Type B pancreatic cell (in vitro differentiated cells): ENCODE results near the gene PRPF6. TPM values are rescaled to one million over a fixed set of nuclear protein-coding genes. Genes with fewer than 3 reads are reported as not detected.

Source experiments
- DNase-seq: peaks from one replicate; pipeline ENCODE4 v3.0.0; 2021; ENCODE audit warnings: mixed read lengths; ENCODE audit not compliant: unreplicated experiment; ENCODE audit errors: extremely low spot score
- H3K27ac Mint-ChIP-seq: 2 replicates; pipeline ENCODE4 v1.8.0; 2021; ENCODE audit warnings: mild to moderate bottlenecking, mixed read lengths
- H3K27me3 Mint-ChIP-seq: 2 replicates; pipeline ENCODE4 v1.8.0; 2021; ENCODE audit warnings: mixed read lengths
- H3K36me3 Mint-ChIP-seq: 2 replicates; pipeline ENCODE4 v1.8.0; 2021; ENCODE audit warnings: mixed read lengths
- H3K4me1 Mint-ChIP-seq: one replicate; pipeline ENCODE4 v1.8.0; 2021; ENCODE audit warnings: mixed read lengths; ENCODE audit not compliant: unreplicated experiment
- H3K4me3 Mint-ChIP-seq: 2 replicates; pipeline ENCODE4 v1.8.0; 2021; ENCODE audit warnings: mild to moderate bottlenecking, mixed read lengths
- H3K9me3 Mint-ChIP-seq: 2 replicates; pipeline ENCODE4 v1.8.0; 2021; ENCODE audit warnings: mixed read lengths
- CTCF ChIP-seq: fragments of 200-600 bp; sonication (generic); conservative IDR thresholded peaks from 2 replicates; pipeline ENCODE4 v1.5.0; 2021; ENCODE audit warnings: antibody characterized with exemption, mild to moderate bottlenecking
- total RNA-seq: library from RNA; stranded (reverse); gene quantifications from 2 replicates; pipeline ENCODE4 v1.2.1, GENCODE V29; 2021; ENCODE audit warnings: low replicate concordance

Gene PRPF6
- total RNA-seq, 1 donor from 2014 or later: 67.9 TPM

- Mint-ChIP-seq H3K27me3 (peaks cover 4% of the 10 kb centered on the region), H3K4me3 (no peak overlapping the region), H3K9me3 (no peaks in the 10 kb centered on the region), H3K4me1 (peaks cover 18% of the 10 kb centered on the region), H3K27ac (peak overlapping the region; percentile 34), H3K36me3 (no peaks in the 10 kb centered on the region)
- no peak for DNase-seq
- no peak for TF ChIP-seq CTCF
Observed at GRCh38 chr20:64058536-64058935, 77.6 kb downstream of the PRPF6 start.

GRCh38 chr20:64062276-64062595, 81.3 kb downstream of the PRPF6 start:
- H3K36me3 Mint-ChIP-seq: no peaks in the 10 kb centered on the region
- peaks cover 3% of the 10 kb centered on the region for H3K27me3 Mint-ChIP-seq
- H3K9me3 Mint-ChIP-seq: no peaks in the 10 kb centered on the region
- peak overlapping the region; percentile 81 for H3K4me3 Mint-ChIP-seq
- no peak for TF ChIP-seq CTCF
- H3K27ac Mint-ChIP-seq: no peak overlapping the region
- no peak for DNase-seq
- H3K4me1 Mint-ChIP-seq: peaks cover 21% of the 10 kb centered on the region

GRCh38 chr20:64062596-64063388, 81.9 kb downstream of the PRPF6 start, which contains the start of gene TCEA2:
TSS of gene TCEA2 (plus strand) at chr20:64063198. CDS start at chr20:64063313, 115 bp downstream.
- H3K9me3 Mint-ChIP-seq: no peaks in the 10 kb centered on the region
- H3K27ac Mint-ChIP-seq: peak within 1 kb of the TSS; percentile 75
- H3K4me1 Mint-ChIP-seq: peaks cover 21% of the 10 kb centered on the region
- no peaks in the 10 kb centered on the region for H3K36me3 Mint-ChIP-seq
- H3K27me3 Mint-ChIP-seq: peaks cover 3% of the 10 kb centered on the region
- peak; percentile 97 for DNase-seq
- peak within 1 kb of the TSS; percentile 95 for H3K4me3 Mint-ChIP-seq
- no peak for TF ChIP-seq CTCF

- Mint-ChIP-seq H3K36me3 (no peaks in the 10 kb centered on the region), H3K4me3 (peak overlapping the region; percentile 95), H3K27me3 (peaks cover 3% of the 10 kb centered on the region), H3K27ac (peak overlapping the region; percentile 75), H3K4me1 (peaks cover 21% of the 10 kb centered on the region), H3K9me3 (no peaks in the 10 kb centered on the region)
- DNase-seq: no peak
- TF ChIP-seq CTCF: no peak
Observed at GRCh38 chr20:64063389-64064144, 82.6 kb downstream of the PRPF6 start.

- Mint-ChIP-seq H3K9me3 (no peaks in the 10 kb centered on the region), H3K36me3 (no peaks in the 10 kb centered on the region)
Observed at GRCh38 chr20:64064145-64064698, 83.3 kb downstream of the PRPF6 start.

More at GRCh38 chr20:64064145-64064698, 83.3 kb downstream of the PRPF6 start:
- Mint-ChIP-seq H3K4me3 (peak overlapping the region; percentile 95), H3K27ac (peak overlapping the region; percentile 75), H3K27me3 (peaks cover 3% of the 10 kb centered on the region), H3K4me1 (peaks cover 19% of the 10 kb centered on the region)
- no peak for DNase-seq
- no peak for TF ChIP-seq CTCF
